ENCODE results near the gene DISC1.

DISC1 gene

GRCh38 chr1:231866392-231867331 lies 240.1 kb downstream of the DISC1 start:
- no peak for DNase-seq (ENCODE audit: low read depth)
- TF ChIP-seq, protein P1, sequence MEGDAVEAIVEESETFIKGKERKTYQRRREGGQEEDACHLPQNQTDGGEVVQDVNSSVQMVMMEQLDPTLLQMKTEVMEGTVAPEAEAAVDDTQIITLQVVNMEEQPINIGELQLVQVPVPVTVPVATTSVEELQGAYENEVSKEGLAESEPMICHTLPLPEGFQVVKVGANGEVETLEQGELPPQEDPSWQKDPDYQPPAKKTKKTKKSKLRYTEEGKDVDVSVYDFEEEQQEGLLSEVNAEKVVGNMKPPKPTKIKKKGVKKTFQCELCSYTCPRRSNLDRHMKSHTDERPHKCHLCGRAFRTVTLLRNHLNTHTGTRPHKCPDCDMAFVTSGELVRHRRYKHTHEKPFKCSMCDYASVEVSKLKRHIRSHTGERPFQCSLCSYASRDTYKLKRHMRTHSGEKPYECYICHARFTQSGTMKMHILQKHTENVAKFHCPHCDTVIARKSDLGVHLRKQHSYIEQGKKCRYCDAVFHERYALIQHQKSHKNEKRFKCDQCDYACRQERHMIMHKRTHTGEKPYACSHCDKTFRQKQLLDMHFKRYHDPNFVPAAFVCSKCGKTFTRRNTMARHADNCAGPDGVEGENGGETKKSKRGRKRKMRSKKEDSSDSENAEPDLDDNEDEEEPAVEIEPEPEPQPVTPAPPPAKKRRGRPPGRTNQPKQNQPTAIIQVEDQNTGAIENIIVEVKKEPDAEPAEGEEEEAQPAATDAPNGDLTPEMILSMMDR (conservative IDR thresholded peaks at IDR 0.05; ENCODE audit: low read depth, low read length), result peak; percentile 82
- no peak overlapping the region for H3K4me3 ChIP-seq (ENCODE audit: low read length)

DNA sequence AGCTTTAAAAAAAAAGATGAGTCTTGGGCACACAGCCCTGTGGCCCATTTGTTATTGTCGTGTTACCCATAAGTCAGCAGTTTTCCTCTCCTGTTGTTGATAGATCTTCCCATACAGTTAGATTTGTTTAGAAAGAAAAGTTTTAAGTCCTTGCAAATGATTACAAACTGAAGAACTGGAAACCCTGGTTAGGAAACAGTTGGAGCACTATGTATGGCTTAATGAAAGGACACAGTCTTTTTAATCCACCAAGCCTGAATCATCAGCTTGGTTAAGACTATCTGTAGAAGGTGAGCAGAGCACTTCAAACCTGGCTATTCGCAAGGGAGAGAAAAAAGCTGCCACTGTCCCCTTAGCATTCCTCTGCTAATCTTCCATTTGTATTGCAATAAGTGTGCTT lies 241.0 kb downstream of the DISC1 start:
- no peak overlapping the region for H3K4me3 ChIP-seq (ENCODE audit: low read length)
- TF ChIP-seq, protein P1 (conservative IDR thresholded peaks at IDR 0.05; ENCODE audit: low read depth, low read length), result no peak
- no peak for DNase-seq (ENCODE audit: low read depth)

DNA sequence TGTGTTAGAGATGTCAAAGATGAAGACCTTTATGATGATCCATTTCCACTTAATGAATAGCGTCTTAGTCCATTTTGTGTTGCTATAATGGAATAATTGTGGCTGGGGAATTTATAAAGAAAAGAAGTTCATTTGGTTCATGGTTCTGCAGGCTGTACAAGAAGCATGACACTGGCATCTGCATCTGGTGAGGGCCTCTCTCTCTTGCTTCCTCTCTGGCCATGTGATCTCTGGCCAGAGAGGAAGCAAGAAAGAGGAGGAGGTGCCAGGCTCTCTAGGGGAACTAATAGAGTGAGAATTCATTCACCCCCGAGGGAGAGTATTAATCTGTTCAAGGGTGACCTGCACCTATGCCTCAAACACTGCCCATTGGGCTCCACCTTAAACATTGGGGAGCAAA lies 242.8 kb downstream of the DISC1 start:
- no peak for DNase-seq (ENCODE audit: low read depth)
- TF ChIP-seq, protein P1 (conservative IDR thresholded peaks at IDR 0.05; ENCODE audit: low read depth, low read length), result no peak
- no peak overlapping the region for H3K4me3 ChIP-seq (ENCODE audit: low read length)

GRCh38 chr1:231871471-231871870 lies 244.9 kb downstream of the DISC1 start:
- TF ChIP-seq, protein P1 (conservative IDR thresholded peaks at IDR 0.05; ENCODE audit: low read depth, low read length), result no peak
- no peak for DNase-seq (ENCODE audit: low read depth)
- H3K4me3 ChIP-seq (ENCODE audit: low read length), result no peak overlapping the region

GRCh38 chr1:231871878-231872277 lies 245.3 kb downstream of the DISC1 start:
- TF ChIP-seq, protein P1 (conservative IDR thresholded peaks at IDR 0.05; ENCODE audit: low read depth, low read length), result no peak
- no peak overlapping the region for H3K4me3 ChIP-seq (ENCODE audit: low read length)
- DNase-seq (ENCODE audit: low read depth), result no peak

DNA sequence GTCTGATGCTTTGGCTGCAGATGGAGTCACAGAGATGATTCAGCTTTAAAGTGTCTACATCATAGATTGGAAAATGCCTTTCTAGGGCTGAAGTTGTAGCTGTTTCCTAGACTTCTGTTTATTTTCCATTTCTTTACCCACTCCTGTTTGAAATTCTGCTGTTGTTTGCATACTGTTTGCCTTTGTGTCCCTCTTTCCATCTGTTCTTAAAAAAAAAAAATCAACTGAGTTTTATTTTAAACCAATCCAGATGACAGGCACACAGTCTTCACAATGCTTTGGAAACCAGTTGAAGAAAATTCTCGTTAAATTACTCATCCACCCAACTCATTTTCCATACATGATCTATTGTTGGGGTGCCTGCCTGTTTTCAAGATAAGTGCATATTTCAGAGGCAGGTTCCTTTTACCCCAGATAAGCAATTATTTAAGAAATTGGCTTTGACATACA lies 245.9 kb downstream of the DISC1 start:
- TF ChIP-seq, protein P1 (conservative IDR thresholded peaks at IDR 0.05; ENCODE audit: low read depth, low read length), result no peak
- no peak overlapping the region for H3K4me3 ChIP-seq (ENCODE audit: low read length)
- no peak for DNase-seq (ENCODE audit: low read depth)

- no peak overlapping the region for H3K4me3 ChIP-seq (ENCODE audit: low read length)
- TF ChIP-seq, protein P1 (conservative IDR thresholded peaks at IDR 0.05; ENCODE audit: low read depth, low read length), result no peak
- DNase-seq (ENCODE audit: low read depth), result no peak
Measured at GRCh38 chr1:231878737-231879136, 252.1 kb downstream of the DISC1 start.

Measured in retinal pigment epithelial cell (primary cell).